HEK293T (cell line): Measurements from ENCODE around the gene ALG5.

Experiments used
- BHLHE40 ChIP-seq: fragments of 450-650 bp; IDR thresholded peaks from 2 replicates; pipeline ENCODE4 v1.6.1; 2016; ENCODE audit warnings: mild to moderate bottlenecking, moderate library complexity, borderline replicate concordance
- ELF4 ChIP-seq: fragments of 450-650 bp; IDR thresholded peaks from 2 replicates; pipeline ENCODE4 v1.6.1; 2017; ENCODE audit warnings: antibody characterized with exemption
- FOXA1 ChIP-seq: fragments of 450-650 bp; IDR thresholded peaks from 2 replicates; pipeline ENCODE4 v1.6.1; 2016; ENCODE audit warnings: mild to moderate bottlenecking
- FOXK2 ChIP-seq: fragments of 450-650 bp; IDR thresholded peaks from 2 replicates; pipeline ENCODE4 v1.6.1; 2016; ENCODE audit warnings: mild to moderate bottlenecking
- HDGF ChIP-seq: fragments of 450-650 bp; IDR thresholded peaks from 2 replicates; pipeline ENCODE4 v1.6.1; 2017; ENCODE audit warnings: antibody characterized with exemption, borderline replicate concordance
- SP1 ChIP-seq: fragments of 450-650 bp; IDR thresholded peaks from 2 replicates; pipeline ENCODE4 v1.6.1; 2017
- TF ChIP-seq, protein P1 (sequence below): fragments of 450-650 bp; IDR thresholded peaks from 2 replicates; pipeline ENCODE4 v1.6.1; 2016

DNA sequence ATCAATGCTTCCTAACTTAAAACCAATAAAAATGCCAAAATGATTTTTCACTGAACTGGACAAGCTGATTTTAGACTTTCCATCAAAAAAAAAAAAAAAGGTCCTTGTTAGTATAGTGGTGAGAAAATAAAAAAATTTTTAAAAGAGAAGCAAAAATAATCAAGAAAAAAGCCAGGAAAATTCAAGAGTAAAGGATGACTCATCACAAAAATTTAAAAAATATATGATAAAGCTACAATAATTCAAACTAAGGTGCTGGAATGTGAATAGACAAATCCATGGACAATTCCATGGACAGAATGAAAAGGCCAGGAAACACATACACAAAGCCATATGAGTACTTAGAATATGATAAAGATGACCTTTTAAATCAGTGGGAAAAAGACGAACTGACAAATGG is 26.1 kb downstream of the ALG5 start:
- TF ChIP-seq FOXA1 (no peak), SP1 (no peak), BHLHE40 (no peak), HDGF (no peak), FOXK2 (no peak), ELF4 (no peak)
- TF ChIP-seq, protein P1, sequence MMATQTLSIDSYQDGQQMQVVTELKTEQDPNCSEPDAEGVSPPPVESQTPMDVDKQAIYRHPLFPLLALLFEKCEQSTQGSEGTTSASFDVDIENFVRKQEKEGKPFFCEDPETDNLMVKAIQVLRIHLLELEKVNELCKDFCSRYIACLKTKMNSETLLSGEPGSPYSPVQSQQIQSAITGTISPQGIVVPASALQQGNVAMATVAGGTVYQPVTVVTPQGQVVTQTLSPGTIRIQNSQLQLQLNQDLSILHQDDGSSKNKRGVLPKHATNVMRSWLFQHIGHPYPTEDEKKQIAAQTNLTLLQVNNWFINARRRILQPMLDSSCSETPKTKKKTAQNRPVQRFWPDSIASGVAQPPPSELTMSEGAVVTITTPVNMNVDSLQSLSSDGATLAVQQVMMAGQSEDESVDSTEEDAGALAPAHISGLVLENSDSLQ = no peak
